Transverse colon (tissue), 4 donors: ENCODE data around the gene ADAM22.

Source experiments
- CTCF ChIP-seq, 5 experiments: fragments of 200-600 bp in 3 of 5; fragments of 450-650 bp in 2 of 5; sonication (generic) in 3 of 5; IDR thresholded peaks; 1 replicate in 2 of 5; 2 replicates in 3 of 5; pipeline ENCODE4 v1.5.1; 2016 to 2017; ENCODE audit warnings: antibody characterized with exemption in 5 of 5, inconsistent platforms in 3 of 5, mild to moderate bottlenecking in 2 of 5, moderate library complexity in 1 of 5
- POLR2AphosphoS5 ChIP-seq, 3 donors: sonication (generic); formaldehyde crosslinking; IDR thresholded peaks; one replicate each; pipeline ENCODE4 v1.6.1; 2016; ENCODE audit warnings: antibody characterized with exemption in 3 of 3

GRCh38 chr7:88009651-88010050, 75.6 kb downstream of the ADAM22 start:
- TF ChIP-seq POLR2AphosphoS5 (IDR thresholded peaks at IDR 0.05) (no peak), CTCF (IDR thresholded peaks at IDR 0.05) (no peak)
